ENCODE data around the gene SEPTIN10. TPM values are rescaled to one million over a fixed set of nuclear protein-coding genes. Genes with fewer than 3 reads are reported as not detected.
A peak's percentile ranks its signal among the peaks of the same experiment; 100 is the strongest.

Gene SEPTIN10
- total RNA-seq, 3 donors from 2014 or later, result 93.5 to 116 (median 100) TPM

GRCh38 chr2:109616184-109616583 lies 2.4 kb upstream of the SEPTIN10 start:
- no peaks in the 10 kb centered on the region for H3K9me3 ChIP-seq
- H3K4me1 ChIP-seq, result peaks cover 0 to 24% of the 10 kb centered on the region in 2 donors
- no peak for TF ChIP-seq CTCF (IDR thresholded peaks at IDR 0.05)
- no peak for TF ChIP-seq POLR2AphosphoS5 (IDR thresholded peaks at IDR 0.05)
- no peak for TF ChIP-seq POLR2A (IDR thresholded peaks at IDR 0.05)
- no peaks in the 10 kb centered on the region for H3K27me3 ChIP-seq
- intact Hi-C loops (cut with DNase I; ENCODE audit: low total_unique reads), result no loop called here
- no peaks in the 10 kb centered on the region for H3K36me3 ChIP-seq
- H3K27ac ChIP-seq, result no peak overlapping the region
- H3K4me3 ChIP-seq, result peak overlapping the region; percentile 65 to 96 (median 86)
- no peak for DNase-seq (ENCODE audit: low spot score in 2 of 2)

GRCh38 chr2:109615637-109616144 lies 1.9 kb upstream of the SEPTIN10 start:
- intact Hi-C loops (cut with DNase I; ENCODE audit: low total_unique reads), result no loop called here
- Histone ChIP-seq H3K36me3 (no peaks in the 10 kb centered on the region), H3K27me3 (no peaks in the 10 kb centered on the region), H3K4me3 (peak overlapping the region; percentile 65 to 96 (median 86)), H3K9me3 (no peaks in the 10 kb centered on the region), H3K4me1 (peaks cover 0 to 24% of the 10 kb centered on the region in 2 donors), H3K27ac (peak overlapping the region in 1 of 2 donors; percentile 99)
- DNase-seq (ENCODE audit: low spot score in 2 of 2), result no peak
- TF ChIP-seq POLR2AphosphoS5 (IDR thresholded peaks at IDR 0.05), result no peak
- TF ChIP-seq POLR2A (IDR thresholded peaks at IDR 0.05), result no peak
- no peak for TF ChIP-seq CTCF (IDR thresholded peaks at IDR 0.05)

GRCh38 chr2:109614715-109615636 lies 1.2 kb upstream of the SEPTIN10 start:
- H3K4me3 ChIP-seq, result peak overlapping the region; percentile 65 to 96 (median 86)
- no peaks in the 10 kb centered on the region for H3K36me3 ChIP-seq
- peak in 1 of 3 donors; percentile 5 for TF ChIP-seq POLR2AphosphoS5 (IDR thresholded peaks at IDR 0.05)
- TF ChIP-seq CTCF (IDR thresholded peaks at IDR 0.05), result no peak
- H3K4me1 ChIP-seq, result peaks cover 0 to 24% of the 10 kb centered on the region in 2 donors
- intact Hi-C loops (cut with DNase I; ENCODE audit: low total_unique reads), result no loop called here
- H3K9me3 ChIP-seq, result no peaks in the 10 kb centered on the region
- no peaks in the 10 kb centered on the region for H3K27me3 ChIP-seq
- peak overlapping the region; percentile 99 for H3K27ac ChIP-seq
- DNase-seq (ENCODE audit: low spot score in 2 of 2), result peak in 1 of 2 donors; percentile 24

- no peaks in the 10 kb centered on the region for H3K36me3 ChIP-seq
- intact Hi-C loops (cut with DNase I; ENCODE audit: low total_unique reads), result no loop called here
- peak in 1 of 2 donors; percentile 45 for DNase-seq (ENCODE audit: low spot score in 2 of 2)
- H3K27me3 ChIP-seq, result no peaks in the 10 kb centered on the region
- H3K27ac ChIP-seq, result peak overlapping the region; percentile 99
- H3K4me3 ChIP-seq, result peak overlapping the region; percentile 65 to 96 (median 86)
- TF ChIP-seq POLR2AphosphoS5 (IDR thresholded peaks at IDR 0.05), result no peak
- TF ChIP-seq CTCF (IDR thresholded peaks at IDR 0.05), result no peak
- TF ChIP-seq POLR2A (IDR thresholded peaks at IDR 0.05), result no peak
- H3K9me3 ChIP-seq, result no peaks in the 10 kb centered on the region
- peaks cover 0 to 24% of the 10 kb centered on the region in 2 donors for H3K4me1 ChIP-seq
Observed at GRCh38 chr2:109613081-109613921, 465 bp downstream of the SEPTIN10 start.
